IMR-90 (cell line): ENCODE measurements around the gene RAB11FIP3. TPM values are rescaled to one million over a fixed set of nuclear protein-coding genes. Genes with fewer than 3 reads are reported as not detected.

ENCODE experiments used
- ATAC-seq: fragments of 200-7000 bp; cut with Tn5 transposase; 2 replicates; pipeline ENCODE4 v1.9.1; 2020; ENCODE audit warnings: low read depth, mild to moderate bottlenecking, moderate library complexity
- BruUV-seq: library from RNA; stranded (reverse); fragments of 400-500 nt; replicated peaks from 2 replicates; lab custom pipeline; 2021; lab: Mats Ljungman, UMichigan
- CTCF ChIA-PET: fragments of 300-600 bp; formaldehyde crosslinking; extraction: SDS; loops from one replicate; lab custom pipeline; 2021; ENCODE audit warnings: antibody characterized with exemption; lab: Yijun Ruan, JAX
- POLR2A ChIA-PET: fragments of 300-600 bp; sonication (Branson Sonifier 250); formaldehyde crosslinking; loops from one replicate; lab custom pipeline; 2022; ENCODE audit warnings: antibody characterized with exemption; ENCODE audit not compliant: unreplicated experiment; lab: Charles Lee
- DNase-seq: peaks from one replicate; pipeline ENCODE4 v3.0.0; 2013
- H2AFZ ChIP-seq: replicated peaks from 2 replicates; pipeline ENCODE3; 2013; ENCODE audit warnings: low read length, mild to moderate bottlenecking; ENCODE audit not compliant: poor library complexity
- H2AK5ac ChIP-seq: 2 replicates; pipeline ENCODE4 v1.6.1; 2013; ENCODE audit warnings: low read depth, low read length, inconsistent platforms
- H2AK9ac ChIP-seq: replicated peaks from 2 replicates; pipeline ENCODE3; 2013; ENCODE audit warnings: mild to moderate bottlenecking, low read depth, low read length, moderate library complexity; ENCODE audit not compliant: poor library complexity
- H2BK120ac ChIP-seq: 2 replicates; pipeline ENCODE4 v1.6.1; 2013; ENCODE audit warnings: low read depth, low read length, inconsistent platforms
- H2BK15ac ChIP-seq: 3 replicates; pipeline ENCODE4 v1.6.1; 2013; ENCODE audit warnings: low read depth, low read length, inconsistent platforms
- H2BK20ac ChIP-seq: 2 replicates; pipeline ENCODE4 v1.6.1; 2013; ENCODE audit warnings: low read depth, mild to moderate bottlenecking, inconsistent platforms, low read length, moderate library complexity
- H2BK5ac ChIP-seq: 2 replicates; pipeline ENCODE4 v1.6.1; 2013; ENCODE audit warnings: mild to moderate bottlenecking, low read depth, low read length, inconsistent platforms; ENCODE audit not compliant: poor library complexity, severe bottlenecking
- H3K14ac ChIP-seq: replicated peaks from 2 replicates; pipeline ENCODE4 v1.6.1; 2013; ENCODE audit warnings: low read depth, low read length, inconsistent platforms
- H3K18ac ChIP-seq: 2 replicates; pipeline ENCODE4 v1.6.1; 2013; ENCODE audit warnings: low read depth, low read length, control low read depth
- H3K23ac ChIP-seq: 2 replicates; pipeline ENCODE4 v1.6.1; 2013; ENCODE audit warnings: low read depth, low read length, inconsistent platforms
- H3K27ac ChIP-seq: 2 replicates; pipeline ENCODE4 v1.5.1; 2013; ENCODE audit warnings: mild to moderate bottlenecking, control low read depth, low read length; ENCODE audit not compliant: insufficient read depth
- H3K27me3 ChIP-seq: 2 replicates; pipeline ENCODE4 v1.6.1; 2013; ENCODE audit warnings: low read length; ENCODE audit not compliant: control insufficient read depth, insufficient read depth
- H3K36me3 ChIP-seq: 2 replicates; pipeline ENCODE4 v1.6.1; 2013; ENCODE audit warnings: low read length, mixed read lengths; ENCODE audit not compliant: control insufficient read depth, insufficient read depth
- H3K4ac ChIP-seq: 2 replicates; pipeline ENCODE4 v1.6.1; 2013; ENCODE audit warnings: low read depth, low read length, inconsistent platforms
- H3K4me1 ChIP-seq: 2 replicates; pipeline ENCODE4 v1.6.1; 2013; ENCODE audit warnings: low read length, mixed read lengths; ENCODE audit not compliant: control insufficient read depth, insufficient read depth
- H3K4me2 ChIP-seq: 2 replicates; pipeline ENCODE4 v1.6.1; 2013; ENCODE audit warnings: low read depth, mild to moderate bottlenecking, control low read depth, low read length, moderate library complexity
- H3K4me3 ChIP-seq: 2 replicates; pipeline ENCODE4 v1.5.1; 2013; ENCODE audit warnings: low read depth, mild to moderate bottlenecking, control low read depth, low read length, moderate library complexity; ENCODE audit not compliant: insufficient read depth
- H3K56ac ChIP-seq: 2 replicates; pipeline ENCODE4 v1.6.1; 2013; ENCODE audit warnings: low read length, inconsistent platforms; ENCODE audit not compliant: insufficient read depth; ENCODE audit errors: extremely low read depth
- H3K79me1 ChIP-seq, 2 experiments: 2 replicates each; pipeline ENCODE4 v1.6.1; 2013; ENCODE audit warnings: low read length in 2 of 2, inconsistent platforms in 1 of 2, low read depth in 1 of 2
- H3K9ac ChIP-seq: 2 replicates; pipeline ENCODE4 v1.6.1; 2013; ENCODE audit warnings: low read depth, low read length, control low read depth
- H3K9me1 ChIP-seq: 2 replicates; pipeline ENCODE4 v1.6.1; 2013; ENCODE audit warnings: low read length, inconsistent platforms; ENCODE audit not compliant: insufficient read depth
- H3K9me3 ChIP-seq: 2 replicates; pipeline ENCODE4 v1.6.1; 2013; ENCODE audit warnings: low read length; ENCODE audit not compliant: control insufficient read depth, insufficient read depth
- H4K20me1 ChIP-seq: 2 replicates; pipeline ENCODE4 v1.6.1; 2013; ENCODE audit warnings: low read length, inconsistent platforms; ENCODE audit not compliant: insufficient read depth
- H4K5ac ChIP-seq: 2 replicates; pipeline ENCODE4 v1.6.1; 2013; ENCODE audit warnings: mild to moderate bottlenecking, low read depth, low read length, control low read depth
- H4K8ac ChIP-seq, 2 experiments: 2 replicates each; pipeline ENCODE4 v1.6.1; 2013; ENCODE audit warnings: low read depth in 2 of 2, low read length in 2 of 2, control low read depth in 1 of 2, inconsistent platforms in 1 of 2
- H4K91ac ChIP-seq: 2 replicates; pipeline ENCODE4 v1.6.1; 2013; ENCODE audit warnings: low read depth, low read length, inconsistent platforms; ENCODE audit not compliant: insufficient read depth
- BHLHE40 ChIP-seq: fragments of 150-350 bp; IDR thresholded peaks from 2 replicates; pipeline ENCODE4 v1.6.1; 2016; ENCODE audit warnings: mild to moderate bottlenecking, low read depth, low read length
- CEBPB ChIP-seq: IDR thresholded peaks from 2 replicates; pipeline ENCODE4 v1.6.1; 2012; ENCODE audit warnings: low read depth, low read length, improper control_type of control experiment
- CHD1 ChIP-seq: IDR thresholded peaks from 2 replicates; pipeline ENCODE4 v1.6.1; 2012; ENCODE audit warnings: low read depth, low read length, improper control_type of control experiment
- CTCF ChIP-seq: conservative IDR thresholded peaks from 2 replicates; pipeline ENCODE4 v1.5.1; 2012; ENCODE audit warnings: mild to moderate bottlenecking, low read depth, low read length, improper control_type of control experiment
- ELK1 ChIP-seq: fragments of 150-350 bp; IDR thresholded peaks from 2 replicates; pipeline ENCODE4 v1.6.1; 2016; ENCODE audit warnings: low read depth, mild to moderate bottlenecking, low read length, moderate library complexity, borderline replicate concordance
- FOS ChIP-seq: fragments of 150-350 bp; IDR thresholded peaks from 2 replicates; pipeline ENCODE4 v1.6.1; 2016; ENCODE audit warnings: low read depth, low read length
- MAFK ChIP-seq: IDR thresholded peaks from 2 replicates; pipeline ENCODE4 v1.6.1; 2012; ENCODE audit warnings: low read depth, low read length, improper control_type of control experiment
- MAZ ChIP-seq: IDR thresholded peaks from 2 replicates; pipeline ENCODE4 v1.6.1; 2012; ENCODE audit warnings: low read depth, mild to moderate bottlenecking, low read length, improper control_type of control experiment, moderate library complexity, borderline replicate concordance
- MXI1 ChIP-seq: IDR thresholded peaks from 2 replicates; pipeline ENCODE4 v1.6.1; 2012; ENCODE audit warnings: low read depth, mild to moderate bottlenecking, low read length, moderate library complexity, borderline replicate concordance
- NFE2L2 ChIP-seq: fragments of 150-350 bp; IDR thresholded peaks from 2 replicates; pipeline ENCODE4 v1.6.1; 2016; ENCODE audit warnings: low read depth, mild to moderate bottlenecking, low read length
- POLR2A ChIP-seq: IDR thresholded peaks from 2 replicates; pipeline ENCODE4 v1.6.1; 2012; ENCODE audit warnings: mild to moderate bottlenecking, low read depth, low read length
- RAD21 ChIP-seq: IDR thresholded peaks from 2 replicates; pipeline ENCODE4 v1.6.1; 2012; ENCODE audit warnings: low read length, improper control_type of control experiment
- RCOR1 ChIP-seq: IDR thresholded peaks from 2 replicates; pipeline ENCODE4 v1.6.1; 2012; ENCODE audit warnings: mild to moderate bottlenecking, low read length, improper control_type of control experiment; ENCODE audit not compliant: insufficient replicate concordance
- RFX5 ChIP-seq: IDR thresholded peaks from 2 replicates; pipeline ENCODE4 v1.8.0; 2012; ENCODE audit warnings: low read depth, mild to moderate bottlenecking, low read length, moderate library complexity
- SMC3 ChIP-seq: fragments of 150-350 bp; IDR thresholded peaks from 2 replicates; pipeline ENCODE4 v1.6.1; 2016; ENCODE audit warnings: low read depth, mild to moderate bottlenecking, antibody characterized with exemption, low read length, moderate library complexity
- USF2 ChIP-seq: fragments of 150-350 bp; IDR thresholded peaks from 2 replicates; pipeline ENCODE4 v1.6.1; 2017; ENCODE audit warnings: mild to moderate bottlenecking, antibody characterized with exemption, low read length, low read depth
- WGBS, 2 experiments: methylation state at CpG; one replicate each; pipeline versions ENCODE4 v1.1.5 to v1.1.7; 2013; ENCODE audit warnings: missing lambda C conversion rate in 2 of 2; ENCODE audit not compliant: insufficient read length in 1 of 2; ENCODE audit errors: extremely low coverage in 2 of 2; 5-methylcytosine and 5-hydroxymethylcytosine counted together
- dilution Hi-C: fragments of 300-500 bp; cut with HindIII; formaldehyde crosslinking; loops from one replicate; pipeline ENCODE4 v1.14.3; 2018; ENCODE audit warnings: low sequenced_read_pairs; ENCODE audit not compliant: unreplicated experiment
- in situ Hi-C: fragments of 300-500 bp; cut with MboI; formaldehyde crosslinking; loops from 3 replicates; pipeline ENCODE4 v1.14.3; 2019; ENCODE audit warnings: low sequenced_read_pairs, inconsistent platforms, mixed read lengths
- intact Hi-C: fragments of 100-400 bp; cut with micrococcal nuclease; formaldehyde crosslinking; loops from 2 replicates; pipeline ENCODE4 v1.10.0; 2022
- polyA plus RNA-seq, 3 experiments: library from polyadenylated mRNA; depleted of rRNA; stranded (reverse); fragments of >200 nt; gene quantifications; 2 replicates each; pipeline ENCODE4 v1.2.3, GENCODE V29; 2012; ENCODE audit warnings: low replicate concordance in 1 of 3
- total RNA-seq: library from RNA; depleted of rRNA; stranded (reverse); fragments of >200 nt; gene quantifications from 2 replicates; pipeline ENCODE4 v1.2.3, GENCODE V29; 2012

RAB11FIP3 gene
- total and polyA plus RNA-seq, 2 of the 4 experiments (the other 2 are of a cell fraction): 7.5 to 22.5 TPM

GRCh38 chr16:454397-454940, 29.0 kb downstream of the RAB11FIP3 start:
- Histone ChIP-seq H3K14ac (no peak overlapping the region), H3K9me3 (no peaks in the 10 kb centered on the region), H4K91ac (no peak overlapping the region), H2BK5ac (no peak overlapping the region), H3K18ac (no peak overlapping the region), H2BK120ac (no peak overlapping the region), H3K27me3 (no peaks in the 10 kb centered on the region), H3K9ac (no peak overlapping the region), H3K23ac (no peak overlapping the region), H2AK5ac (no peak overlapping the region), H3K4ac (no peak overlapping the region), H2BK15ac (no peak overlapping the region), H3K36me3 (no peaks in the 10 kb centered on the region), H3K79me1 (peaks cover 10 to 50% of the 10 kb centered on the region in 2 experiments; a peak in 3 of 4 replicates), H3K4me2 (no peak overlapping the region), H2AK9ac (no peak overlapping the region), H2BK20ac (no peak overlapping the region), H3K27ac (no peak overlapping the region), H2AFZ (no peak overlapping the region), H3K4me1 (peaks cover 9% of the 10 kb centered on the region), H4K8ac (no peak overlapping the region), H3K4me3 (no peak overlapping the region), H4K5ac (no peak overlapping the region), H3K9me1 (peaks cover 17% of the 10 kb centered on the region), H4K20me1 (peaks cover 40% of the 10 kb centered on the region), H3K56ac (no peak overlapping the region)
- dilution Hi-C loops (no loop called here), in situ Hi-C loops (no loop called here), intact Hi-C loops (no loop called here)
- POLR2A ChIA-PET: no interaction called here
- 70% methylated on average over 4 of the region's 13 CpGs; no CpG with 5 or more reads in 1 of the 2 experiments for WGBS, 2 experiments
- DNase-seq: no peak
- no peak for ATAC-seq
- no TSS peak for BruUV-seq
- no peak for TF ChIP-seq BHLHE40
- no peak for TF ChIP-seq CHD1
- TF ChIP-seq SMC3: no peak
- no peak for TF ChIP-seq CEBPB
- no peak for TF ChIP-seq FOS
- TF ChIP-seq ELK1: no peak
- no peak for TF ChIP-seq RFX5
- TF ChIP-seq POLR2A: no peak
- no peak for TF ChIP-seq RCOR1
- TF ChIP-seq MAFK: no peak
- no peak for TF ChIP-seq MAZ
- TF ChIP-seq MXI1: no peak
- TF ChIP-seq RAD21: no peak
- TF ChIP-seq NFE2L2: no peak
- TF ChIP-seq USF2: no peak
- TF ChIP-seq CTCF: no peak
- CTCF ChIA-PET: no interaction called here
